HG03175 (cell line): ENCODE data around the gene TRIM69.

Source experiments
- ATAC-seq: cut with Tn5 transposase; IDR thresholded peaks from one replicate; pipeline ENCODE4 v1.9.1; 2021; ENCODE audit warnings: mild to moderate bottlenecking, moderate library complexity; ENCODE audit not compliant: unreplicated experiment

TRIM69 gene

GRCh38 chr15:44798826-44799225 is 62.5 kb downstream of the TRIM69 start:
- no peak for ATAC-seq

DNA sequence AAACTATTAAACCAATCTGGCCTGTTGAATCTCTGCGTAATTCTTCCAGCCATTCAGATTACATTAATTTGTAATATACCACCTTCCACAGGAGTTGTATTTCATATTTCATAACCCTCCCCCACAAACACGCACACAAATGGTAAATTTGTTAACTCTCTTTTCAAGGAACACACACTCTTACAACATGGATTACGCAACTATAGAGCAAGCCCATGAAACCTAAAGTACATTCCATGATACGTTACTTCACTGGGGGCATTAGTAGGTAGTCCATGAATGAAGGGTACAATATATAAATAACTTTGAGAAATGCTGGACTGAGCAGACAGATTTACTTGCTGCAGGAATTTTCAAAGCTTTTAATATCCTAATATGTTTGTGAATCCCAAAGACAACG is 65.0 kb downstream of the TRIM69 start:
- no peak for ATAC-seq

- no peak for ATAC-seq
Measured at GRCh38 chr15:44801797-44802196, 65.5 kb downstream of the TRIM69 start.

- ATAC-seq = no peak
Measured at GRCh38 chr15:44802336-44802735, 66.0 kb downstream of the TRIM69 start.

GRCh38 chr15:44804298-44805046 is 68.1 kb downstream of the TRIM69 start:
- ATAC-seq = no peak

DNA sequence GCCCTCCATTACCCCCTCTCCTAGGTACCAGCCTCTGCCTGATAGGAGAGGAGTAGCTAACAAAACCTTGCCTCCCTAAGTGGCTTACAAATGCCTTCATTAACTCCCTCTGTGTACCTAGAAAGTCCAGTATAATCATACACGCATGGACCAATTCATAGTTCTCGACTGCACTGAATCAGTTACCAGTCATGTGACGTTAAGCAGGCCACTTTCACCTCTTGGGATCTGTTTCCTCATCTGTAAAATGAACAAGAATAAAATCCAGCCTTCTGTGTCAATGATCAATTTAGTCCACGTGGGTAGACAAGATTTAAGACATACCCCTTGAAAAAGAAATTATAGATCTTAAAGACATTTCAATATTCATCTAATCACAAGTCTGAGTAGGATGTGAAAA is 72.2 kb downstream of the TRIM69 start:
- no peak for ATAC-seq

GRCh38 chr15:44810237-44810636 is 73.9 kb downstream of the TRIM69 start:
- no peak for ATAC-seq

DNA sequence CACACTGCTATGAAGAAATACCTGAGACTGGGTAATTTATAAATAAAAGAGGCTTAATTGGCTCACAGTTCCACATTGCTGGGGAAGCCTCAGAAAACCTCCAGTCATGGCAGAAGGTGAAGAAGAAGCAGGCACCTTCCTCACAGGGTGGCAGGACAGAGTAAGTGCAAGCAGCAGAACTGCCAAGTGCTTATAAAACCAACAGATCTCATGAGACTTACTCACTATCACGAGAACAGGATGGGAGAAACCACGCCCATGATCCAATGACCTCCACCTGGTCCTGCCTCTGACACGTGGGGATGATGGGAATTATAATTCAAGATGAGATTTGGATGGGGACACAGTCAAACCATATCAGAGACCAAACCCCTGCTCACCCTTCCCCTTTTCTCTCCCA is 75.0 kb downstream of the TRIM69 start:
- ATAC-seq = no peak

GRCh38 chr15:44812029-44812517 is 75.7 kb downstream of the TRIM69 start:
- no peak for ATAC-seq

- no peak for ATAC-seq
Measured at GRCh38 chr15:44813231-44813630, 76.9 kb downstream of the TRIM69 start.
